ENCODE measurements around the gene CRTAC1. TPM values are rescaled to one million over a fixed set of nuclear protein-coding genes. Genes with fewer than 3 reads are reported as not detected.

CRTAC1 gene
- total and polyA plus RNA-seq, 12 donors = 0.09 to 1.4 (median 0.48) TPM; not detected in 4

DNA sequence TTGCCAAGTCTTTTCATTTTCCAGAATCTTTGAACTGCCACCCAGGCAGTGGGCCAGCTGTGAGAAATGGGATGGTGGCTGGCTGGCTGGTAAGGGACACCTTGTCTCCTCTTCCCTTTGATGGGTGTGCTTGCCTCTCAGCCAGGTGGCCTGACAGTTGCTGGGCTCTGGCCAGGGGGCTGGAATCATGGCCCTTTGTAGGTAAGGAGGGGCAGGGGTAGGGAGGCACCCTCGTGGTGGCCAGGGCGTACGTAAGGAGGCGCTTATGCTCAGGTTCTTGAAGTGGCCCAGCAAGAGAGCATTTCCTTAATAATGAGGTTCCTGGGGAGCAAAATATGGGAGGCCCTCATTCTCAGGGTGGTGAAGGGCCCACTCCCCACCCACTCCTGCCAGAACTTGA lies 213.8 kb downstream of the CRTAC1 start:
- no peaks in the 10 kb centered on the region for H3K27me3 ChIP-seq
- H3K27ac ChIP-seq = no peak overlapping the region
- H3K4me3 ChIP-seq = no peak overlapping the region
- 57 to 89% (median 88%) methylated on average over 2 to 4 of the region's 4 CpGs for WGBS, 4 donors
- no peaks in the 10 kb centered on the region for H3K4me1 ChIP-seq (replicated peaks in 1 of 2)
- no peaks in the 10 kb centered on the region for H3K36me3 ChIP-seq (replicated peaks in 1 of 2)
- no peak for TF ChIP-seq POLR2A (IDR thresholded peaks at IDR 0.05)
- no peaks in the 10 kb centered on the region for H3K9me3 ChIP-seq (replicated peaks in 1 of 3)
- no peak for DNase-seq
- intact Hi-C loops (cut with DNase I) = no loop called here

Small RNAs within 50 kb of the gene (small RNA-seq; reads per million reads assigned to genes)
- 0 reads per million in 2 donors for gene AL355301.1

Other genes with a start within 250 kb of the CRTAC1 start
- 1 to 10 TPM in 3 of 9 donors, under 1 TPM in 6; 0.06 to 2.2 (median 0.61) TPM for gene GOLGA7B, start 180.8 kb downstream of the CRTAC1 start, total RNA-seq
- 10 to 100 TPM in 1 of 3 donors, 1 to 10 TPM in 2; 1.8 to 20.3 (median 3.5) TPM for gene GOLGA7B, start 180.8 kb downstream of the CRTAC1 start, polyA plus RNA-seq
- 10 to 100 TPM in 6 of 9 donors, 1 to 10 TPM in 3; 6.5 to 24.3 (median 10.1) TPM for gene R3HCC1L, start 104.0 kb upstream of the CRTAC1 start, total RNA-seq
- 10 to 100 TPM in 1 of 3 donors, 1 to 10 TPM in 2; 6.7 to 14.7 (median 7.2) TPM for gene R3HCC1L, start 104.0 kb upstream of the CRTAC1 start, polyA plus RNA-seq
- 10 to 100 TPM in 1 of 9 donors, 1 to 10 TPM in 7, under 1 TPM in 1; 0.61 to 14.4 (median 3.8) TPM for gene LOXL4, start 237.6 kb upstream of the CRTAC1 start, total RNA-seq
- 1 to 10 TPM; 1.4 to 7.8 (median 2.3) TPM for gene LOXL4, start 237.6 kb upstream of the CRTAC1 start, polyA plus RNA-seq